Suprapubic skin (tissue), 4 donors: ENCODE measurements around the gene NEK6. TPM values are rescaled to one million over a fixed set of nuclear protein-coding genes. Genes with fewer than 3 reads are reported as not detected.

ENCODE experiments used
- DNase-seq, 2 donors: peaks; one replicate each; pipeline ENCODE4 v3.0.0-alpha.2; 2019; ENCODE audit warnings: low spot score in 2 of 2
- H3K27ac ChIP-seq: fragments of 200-600 bp; sonication (generic); one replicate; pipeline ENCODE4 v1.5.1; 2019
- H3K27me3 ChIP-seq: fragments of 200-600 bp; sonication (generic); one replicate; pipeline ENCODE4 v1.5.1; 2019
- H3K36me3 ChIP-seq: fragments of 200-600 bp; sonication (generic); one replicate; pipeline ENCODE4 v1.5.1; 2019
- H3K4me1 ChIP-seq: fragments of 200-600 bp; sonication (generic); one replicate; pipeline ENCODE4 v1.5.1; 2019
- H3K4me3 ChIP-seq: fragments of 200-600 bp; sonication (generic); one replicate; pipeline ENCODE4 v1.5.1; 2019; ENCODE audit warnings: mild to moderate bottlenecking
- H3K9me3 ChIP-seq: fragments of 200-600 bp; sonication (generic); one replicate; pipeline ENCODE4 v1.5.1; 2019
- CTCF ChIP-seq, 2 donors: fragments of 200-600 bp in 1 of 2; fragments of 450-650 bp in 1 of 2; sonication (generic) in 1 of 2; IDR thresholded peaks; one replicate each; pipeline ENCODE4 v1.5.1; 2016 to 2019; ENCODE audit warnings: antibody characterized with exemption in 2 of 2, mild to moderate bottlenecking in 1 of 2, moderate library complexity in 1 of 2
- EP300 ChIP-seq: sonication (generic); formaldehyde crosslinking; IDR thresholded peaks from one replicate; pipeline ENCODE4 v1.6.1; 2017; ENCODE audit warnings: antibody characterized with exemption
- POLR2A ChIP-seq, 2 donors: fragments of 450-650 bp; IDR thresholded peaks; one replicate each; pipeline ENCODE4 v1.6.1; 2017; ENCODE audit warnings: antibody characterized with exemption in 2 of 2, mild to moderate bottlenecking in 2 of 2, moderate library complexity in 2 of 2
- POLR2AphosphoS5 ChIP-seq, 3 donors: sonication (generic); formaldehyde crosslinking; IDR thresholded peaks; one replicate each; pipeline ENCODE4 v1.6.1; 2017; ENCODE audit warnings: antibody characterized with exemption in 3 of 3
- WGBS: methylation state at CpG from one replicate; pipeline ENCODE4 v1.1.5; 2018; 5-methylcytosine and 5-hydroxymethylcytosine counted together
- total RNA-seq, 4 donors: library from RNA; depleted of rRNA; stranded (reverse); fragments of >200 nt; gene quantifications; one replicate each; pipeline ENCODE4 v1.1.0, GENCODE V29; 2016

NEK6 gene
- total RNA-seq, 4 donors from 2014 or later = 5.4 to 17.5 (median 10.6) TPM

DNA sequence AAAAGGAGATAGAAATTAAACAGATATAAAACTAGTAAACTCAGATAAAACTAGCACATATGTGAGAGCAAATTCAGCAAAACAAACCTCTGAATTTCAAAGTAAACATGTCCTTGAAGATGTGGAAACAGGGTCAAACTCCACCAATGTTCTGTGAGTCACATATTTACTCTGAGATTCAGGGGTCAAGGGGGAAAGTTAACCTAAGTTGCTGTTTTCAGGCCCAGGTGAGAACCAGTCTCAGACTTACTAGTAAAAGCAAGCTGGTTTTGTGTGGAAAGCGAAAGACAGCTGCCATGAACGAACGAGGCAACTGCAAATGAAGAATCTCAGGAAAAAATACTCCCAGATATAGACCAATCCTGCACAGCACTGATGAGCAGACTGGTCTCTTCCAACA, 128.5 kb downstream of the NEK6 start:
- no peaks in the 10 kb centered on the region for H3K9me3 ChIP-seq
- no peak for DNase-seq
- H3K27me3 ChIP-seq = no peaks in the 10 kb centered on the region
- H3K4me3 ChIP-seq = no peak overlapping the region
- H3K36me3 ChIP-seq = peaks cover 14% of the 10 kb centered on the region
- WGBS = 90% methylated on average over 3 of the region's 3 CpGs
- H3K27ac ChIP-seq = no peak overlapping the region
- peaks cover 12% of the 10 kb centered on the region for H3K4me1 ChIP-seq
- TF ChIP-seq EP300 = no peak
- no peak for TF ChIP-seq CTCF (IDR thresholded peaks at IDR 0.05)
- TF ChIP-seq POLR2A (IDR thresholded peaks at IDR 0.05) = no peak
- no peak for TF ChIP-seq POLR2AphosphoS5 (IDR thresholded peaks at IDR 0.05)

DNA sequence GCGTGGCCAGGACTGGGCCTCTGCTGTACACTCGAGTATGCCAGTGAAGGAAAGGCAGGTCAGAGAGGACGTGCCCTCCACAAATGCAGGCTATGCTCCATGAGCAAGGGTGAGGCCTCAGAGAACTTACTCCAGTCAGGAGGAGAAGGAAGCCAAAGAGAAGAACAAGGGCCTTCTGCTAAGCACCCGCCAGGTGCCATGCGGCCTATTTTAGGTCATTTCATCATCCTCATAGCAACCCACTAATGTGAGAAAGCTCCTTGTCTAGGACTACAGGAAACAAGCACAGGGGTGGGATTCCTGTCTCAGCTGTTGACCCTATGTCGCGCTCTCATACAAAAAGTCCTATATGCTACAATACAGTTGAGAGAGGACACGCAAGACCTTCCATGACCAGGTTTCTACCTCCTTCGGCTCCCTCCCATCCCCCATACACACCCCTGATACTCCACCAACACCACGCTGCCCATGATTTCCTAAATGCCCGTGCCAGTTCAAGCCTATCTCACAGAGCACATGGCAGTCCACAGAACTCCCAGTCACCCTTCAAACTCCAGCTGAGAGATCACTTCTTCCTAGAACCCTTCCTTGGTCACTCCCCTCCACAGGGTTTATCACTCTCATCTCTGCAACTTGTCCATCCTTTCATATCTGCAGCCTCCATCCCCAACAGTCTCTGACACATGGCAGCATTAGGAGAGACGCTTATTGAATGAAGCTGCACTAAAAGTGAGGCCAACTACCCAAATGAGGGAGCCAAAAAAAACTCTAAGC, 130.7 kb downstream of the NEK6 start:
- TF ChIP-seq CTCF (IDR thresholded peaks at IDR 0.05) = no peak
- no peak for TF ChIP-seq POLR2AphosphoS5 (IDR thresholded peaks at IDR 0.05)
- no peak for TF ChIP-seq EP300
- no peak for TF ChIP-seq POLR2A (IDR thresholded peaks at IDR 0.05)
- Histone ChIP-seq H3K36me3 (peaks cover 9% of the 10 kb centered on the region), H3K27ac (no peak overlapping the region), H3K4me1 (peaks cover 35% of the 10 kb centered on the region), H3K9me3 (no peaks in the 10 kb centered on the region), H3K27me3 (no peaks in the 10 kb centered on the region), H3K4me3 (no peak overlapping the region)
- WGBS = 93% methylated on average over 12 of the region's 12 CpGs
- DNase-seq = no peak

DNA sequence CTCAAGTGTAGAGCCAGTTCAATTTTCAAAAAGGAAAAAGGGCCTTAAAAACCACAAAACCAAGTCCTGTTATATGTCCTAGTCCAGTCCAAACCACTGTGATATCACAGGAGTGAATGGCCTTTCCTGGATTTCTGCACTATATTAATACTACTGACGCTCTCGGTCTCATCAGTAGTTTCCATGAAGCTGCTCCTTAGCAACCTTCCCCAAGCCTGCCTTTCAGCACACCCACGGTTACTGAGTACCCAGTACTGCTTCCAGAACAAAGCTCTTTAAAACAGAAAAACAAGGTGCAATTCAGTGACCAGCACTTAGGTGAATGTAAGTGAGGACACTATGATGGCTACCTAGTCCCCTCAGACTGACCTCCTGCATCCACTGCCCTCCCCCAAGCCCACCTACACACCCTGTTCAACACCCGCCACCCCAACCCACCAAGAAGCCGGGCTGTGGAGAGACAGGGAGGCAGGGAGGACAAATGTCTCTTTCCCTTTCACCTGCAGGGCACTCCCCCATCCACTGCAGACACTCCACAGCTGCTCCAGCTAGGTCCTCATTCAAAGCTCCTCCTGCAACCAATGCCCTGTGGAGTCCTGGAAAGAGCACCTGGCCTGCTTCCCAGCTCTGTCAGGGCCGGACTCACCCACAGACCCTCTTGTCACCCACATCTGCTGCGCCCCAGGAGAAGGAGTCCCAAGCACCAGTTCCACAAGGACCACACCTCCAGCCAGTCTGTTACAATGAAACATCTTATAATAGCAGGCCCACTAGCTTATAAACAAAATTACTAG, 131.6 kb downstream of the NEK6 start:
- no peak for TF ChIP-seq CTCF (IDR thresholded peaks at IDR 0.05)
- TF ChIP-seq EP300 = no peak
- TF ChIP-seq POLR2A (IDR thresholded peaks at IDR 0.05) = no peak
- TF ChIP-seq POLR2AphosphoS5 (IDR thresholded peaks at IDR 0.05) = no peak
- WGBS = 83% methylated on average over 7 of the region's 7 CpGs
- DNase-seq = no peak
- Histone ChIP-seq H3K36me3 (peaks cover under 1% of the 10 kb centered on the region), H3K4me3 (no peak overlapping the region), H3K4me1 (peaks cover 39% of the 10 kb centered on the region), H3K27me3 (no peaks in the 10 kb centered on the region), H3K9me3 (no peaks in the 10 kb centered on the region), H3K27ac (no peak overlapping the region)

- peaks cover 40% of the 10 kb centered on the region for H3K4me1 ChIP-seq
- no peak for DNase-seq
These were observed 133.3 kb downstream of the NEK6 start for GRCh38 chr9:124390794-124391658.

More at GRCh38 chr9:124390794-124391658, 133.3 kb downstream of the NEK6 start:
- TF ChIP-seq POLR2A (IDR thresholded peaks at IDR 0.05) (no peak), POLR2AphosphoS5 (IDR thresholded peaks at IDR 0.05) (no peak), EP300 (no peak), CTCF (IDR thresholded peaks at IDR 0.05) (no peak)
- Histone ChIP-seq H3K4me3 (no peak overlapping the region), H3K9me3 (no peaks in the 10 kb centered on the region), H3K27me3 (no peaks in the 10 kb centered on the region), H3K27ac (no peak overlapping the region), H3K36me3 (no peaks in the 10 kb centered on the region)
- WGBS = 57% methylated on average over 9 of the region's 9 CpGs
